Liver (tissue), 9 donors: ENCODE measurements around the gene PSMD14. TPM values are rescaled to one million over a fixed set of nuclear protein-coding genes. Genes with fewer than 3 reads are reported as not detected.

ENCODE experiments used
- DNase-seq: peaks from one replicate; pipeline ENCODE4 v3.0.0-alpha.2; 2017; ENCODE audit warnings: low spot score
- H3K27ac ChIP-seq, 2 donors: one replicate each; pipeline ENCODE4 v1.7.0; 2013; ENCODE audit warnings: inconsistent platforms in 2 of 2, low read length in 2 of 2, control low read depth in 1 of 2, low read depth in 1 of 2, mild to moderate bottlenecking in 1 of 2
- H3K27me3 ChIP-seq, 4 donors: one replicate each; pipeline versions ENCODE4 v1.6.1 to v1.7.0; 2013; ENCODE audit warnings: low read length in 3 of 4, inconsistent platforms in 1 of 4, mild to moderate bottlenecking in 1 of 4, moderate library complexity in 1 of 4; ENCODE audit not compliant: control insufficient read depth in 4 of 4, insufficient read depth in 4 of 4
- H3K36me3 ChIP-seq, 4 donors: one replicate each; pipeline versions ENCODE4 v1.6.1 to v1.7.0; 2013; ENCODE audit warnings: low read length in 3 of 4, mild to moderate bottlenecking in 3 of 4, low read depth in 1 of 4, moderate library complexity in 1 of 4; ENCODE audit not compliant: control insufficient read depth in 4 of 4, insufficient read depth in 3 of 4
- H3K4me1 ChIP-seq, 4 donors: one replicate each; pipeline versions ENCODE4 v1.6.1 to v1.7.0; 2013; ENCODE audit warnings: low read length in 3 of 4, mild to moderate bottlenecking in 3 of 4, moderate library complexity in 1 of 4; ENCODE audit not compliant: control insufficient read depth in 4 of 4, insufficient read depth in 4 of 4
- H3K4me3 ChIP-seq, 3 donors: one replicate each; pipeline versions ENCODE4 v1.6.1 to v1.7.0; 2013; ENCODE audit warnings: low read length in 3 of 3, control low read depth in 1 of 3, low read depth in 1 of 3, mild to moderate bottlenecking in 1 of 3
- H3K9ac ChIP-seq, 2 donors: one replicate each; pipeline ENCODE4 v1.7.0; 2013; ENCODE audit warnings: low read length in 2 of 2, mild to moderate bottlenecking in 2 of 2, moderate library complexity in 2 of 2, control low read depth in 1 of 2, low read depth in 1 of 2
- H3K9me3 ChIP-seq, 4 donors: one replicate each; pipeline versions ENCODE4 v1.6.1 to v1.7.0; 2013; ENCODE audit warnings: low read length in 3 of 4; ENCODE audit not compliant: control insufficient read depth in 4 of 4
- CTCF ChIP-seq: fragments of 150-350 bp; IDR thresholded peaks from 2 replicates; pipeline ENCODE4 v1.5.1; 2017; ENCODE audit warnings: improper control_type of control experiment, low read depth, low read length; ENCODE audit not compliant: missing input control
- FOXA1 ChIP-seq: IDR thresholded peaks from 2 replicates; pipeline ENCODE4 v1.6.1; 2016; ENCODE audit warnings: antibody characterized with exemption
- FOXA2 ChIP-seq: IDR thresholded peaks from 2 replicates; pipeline ENCODE4 v1.6.1; 2016; ENCODE audit warnings: antibody characterized with exemption
- GABPA ChIP-seq, 2 donors: IDR thresholded peaks in 1 of 2; conservative IDR thresholded peaks in 1 of 2; 2 replicates each; pipeline ENCODE4 v1.6.1; 2016; ENCODE audit warnings: antibody characterized with exemption in 2 of 2, mild to moderate bottlenecking in 1 of 2, moderate library complexity in 1 of 2
- HNF4A ChIP-seq, 2 donors: conservative IDR thresholded peaks; 2 replicates each; pipeline ENCODE4 v1.6.1; 2016; ENCODE audit warnings: antibody characterized with exemption in 2 of 2, mild to moderate bottlenecking in 2 of 2
- JUND ChIP-seq, 2 donors: IDR thresholded peaks; 2 replicates each; pipeline ENCODE4 v1.6.1; 2016; ENCODE audit warnings: antibody characterized with exemption in 2 of 2
- MAX ChIP-seq: IDR thresholded peaks from 2 replicates; pipeline ENCODE4 v1.6.1; 2016; ENCODE audit warnings: antibody characterized with exemption
- NR2F2 ChIP-seq: IDR thresholded peaks from 2 replicates; pipeline ENCODE4 v1.6.1; 2016; ENCODE audit warnings: antibody characterized with exemption
- RAD21 ChIP-seq, 2 donors: IDR thresholded peaks; 2 replicates each; pipeline ENCODE4 v1.6.1; 2016; ENCODE audit warnings: antibody characterized with exemption in 2 of 2, mild to moderate bottlenecking in 2 of 2
- RXRA ChIP-seq, 2 donors: IDR thresholded peaks; 2 replicates each; pipeline ENCODE4 v1.6.1; 2017 to 2018; ENCODE audit warnings: antibody characterized with exemption in 2 of 2, mild to moderate bottlenecking in 1 of 2
- SP1 ChIP-seq: IDR thresholded peaks from 2 replicates; pipeline ENCODE4 v1.6.1; 2018; ENCODE audit warnings: antibody characterized with exemption, mild to moderate bottlenecking
- TAF1 ChIP-seq: conservative IDR thresholded peaks from 2 replicates; pipeline ENCODE4 v1.6.1; 2016; ENCODE audit warnings: antibody characterized with exemption, mild to moderate bottlenecking
- YY1 ChIP-seq: IDR thresholded peaks from 2 replicates; pipeline ENCODE4 v1.6.1; 2016; ENCODE audit warnings: antibody characterized with exemption, mild to moderate bottlenecking
- ZBTB33 ChIP-seq: IDR thresholded peaks from 2 replicates; pipeline ENCODE4 v1.6.1; 2016; ENCODE audit warnings: antibody characterized with exemption
- WGBS: extraction: QIAGEN DNeasy Blood & Tissue Kit; methylation state at CpG from one replicate; pipeline ENCODE4 v1.1.7; 2013; 5-methylcytosine and 5-hydroxymethylcytosine counted together
- polyA plus RNA-seq, 2 donors: library from polyadenylated mRNA; stranded (reverse) in 1 of 2; unstranded in 1 of 2; fragments of 200-250 nt in 1 of 2; fragments of >200 nt in 1 of 2; fragmentation: Nextera tagmentation in 1 of 2; extraction: Ambion mirVana in 1 of 2; gene quantifications; one replicate each; pipeline versions ENCODE4 v1.2.1 to v1.2.3, GENCODE V29; 2013 to 2015
- total RNA-seq, 2 donors: library from RNA; depleted of rRNA; stranded (reverse); fragments of >200 nt; gene quantifications; one replicate each; pipeline ENCODE4 v1.2.3, GENCODE V29; 2014
- donor health status: healthy.
- donor health status: healthy.
- donor health status: healthy.
- donor health status: healthy.
- donor health status: healthy.

PSMD14 gene
- total and polyA plus RNA-seq, 4 donors = 32.0 to 37.9 (median 33.7) TPM

DNA sequence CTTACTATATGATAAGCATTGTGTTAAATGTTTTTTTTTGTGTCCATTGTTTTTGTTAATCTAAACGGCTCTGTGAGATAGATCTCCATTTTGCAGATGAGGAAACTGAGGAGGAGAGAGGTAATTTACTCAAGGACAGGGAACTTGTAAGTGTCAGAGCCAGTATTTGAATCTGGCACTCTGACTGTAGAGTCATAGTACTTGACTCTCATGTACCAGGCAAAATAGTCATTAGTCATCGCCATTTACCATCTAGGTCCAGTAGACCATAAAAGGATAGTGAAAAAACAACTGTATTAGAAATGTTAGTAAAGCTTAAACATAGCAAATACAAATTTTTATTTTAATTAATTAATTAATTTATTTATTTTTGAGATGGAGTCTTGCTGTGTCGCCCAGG, 4.8 kb downstream of the PSMD14 start:
- H3K4me3 ChIP-seq = no peak overlapping the region
- no peak overlapping the region for H3K9ac ChIP-seq
- no peaks in the 10 kb centered on the region for H3K36me3 ChIP-seq
- peaks cover 3 to 8% (median 6%) of the 10 kb centered on the region in 4 donors for H3K4me1 ChIP-seq
- DNase-seq = no peak
- no peaks in the 10 kb centered on the region for H3K9me3 ChIP-seq
- TF ChIP-seq MAX (no peak), GABPA (IDR thresholded peaks at IDR 0.05 in 1 of 2, conservative IDR thresholded peaks at IDR 0.05 in 1 of 2) (no peak), CTCF (no peak), SP1 (no peak)
- WGBS = 97% methylated on average over 3 of the region's 3 CpGs
- no peaks in the 10 kb centered on the region for H3K27me3 ChIP-seq
- H3K27ac ChIP-seq = no peak overlapping the region

GRCh38 chr2:161315380-161315779, 7.2 kb downstream of the PSMD14 start:
- H3K9me3 ChIP-seq = no peaks in the 10 kb centered on the region
- TF ChIP-seq ZBTB33 = no peak
- no peak for TF ChIP-seq NR2F2
- TF ChIP-seq GABPA (IDR thresholded peaks at IDR 0.05 in 1 of 2, conservative IDR thresholded peaks at IDR 0.05 in 1 of 2) = no peak
- no peak for TF ChIP-seq CTCF
- no peak for TF ChIP-seq HNF4A (conservative IDR thresholded peaks at IDR 0.05)
- no peak for TF ChIP-seq FOXA1
- no peak for TF ChIP-seq JUND (IDR thresholded peaks at IDR 0.05)
- no peak for TF ChIP-seq SP1

DNA sequence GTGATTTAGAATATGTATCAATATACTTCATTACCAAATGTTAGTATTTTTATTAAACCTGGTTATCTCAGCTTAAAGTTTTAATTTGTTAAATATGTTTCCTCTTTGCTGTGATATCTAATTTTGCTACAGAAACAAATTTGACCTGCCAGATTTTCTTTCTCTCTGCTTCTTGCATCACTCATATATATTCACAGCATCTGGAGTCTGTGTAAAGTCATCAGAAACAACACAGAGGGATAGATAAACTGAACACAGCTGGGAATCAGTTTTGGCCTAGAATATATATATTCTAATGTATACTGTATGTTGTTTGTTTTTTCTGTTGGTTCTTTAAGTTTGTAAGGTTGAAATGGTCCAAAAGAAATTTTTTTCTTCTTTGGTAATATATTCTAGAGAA, 8.5 kb downstream of the PSMD14 start:
- TF ChIP-seq FOXA1 (no peak), FOXA2 (no peak), MAX (no peak), TAF1 (no peak), CTCF (no peak), RAD21 (IDR thresholded peaks at IDR 0.05) (no peak), YY1 (no peak), HNF4A (conservative IDR thresholded peaks at IDR 0.05) (no peak), GABPA (IDR thresholded peaks at IDR 0.05 in 1 of 2, conservative IDR thresholded peaks at IDR 0.05 in 1 of 2) (no peak), NR2F2 (no peak), RXRA (IDR thresholded peaks at IDR 0.05) (no peak), ZBTB33 (no peak), JUND (IDR thresholded peaks at IDR 0.05) (no peak)
- Histone ChIP-seq H3K9ac (no peak overlapping the region), H3K27me3 (no peaks in the 10 kb centered on the region), H3K36me3 (no peaks in the 10 kb centered on the region), H3K4me3 (no peak overlapping the region), H3K9me3 (no peaks in the 10 kb centered on the region), H3K27ac (no peak overlapping the region), H3K4me1 (peaks cover 0 to 4% (median 0%) of the 10 kb centered on the region in 4 donors)
- DNase-seq = no peak

More at GRCh38 chr2:161315380-161315779, 7.2 kb downstream of the PSMD14 start:
- Histone ChIP-seq H3K4me1 (peaks cover 0 to 4% (median 0%) of the 10 kb centered on the region in 4 donors), H3K27me3 (no peaks in the 10 kb centered on the region), H3K9ac (no peak overlapping the region), H3K4me3 (no peak overlapping the region), H3K36me3 (no peaks in the 10 kb centered on the region), H3K27ac (no peak overlapping the region)
- DNase-seq = no peak
